ENCODE measurements around the gene IPO5.

IPO5 gene

DNA sequence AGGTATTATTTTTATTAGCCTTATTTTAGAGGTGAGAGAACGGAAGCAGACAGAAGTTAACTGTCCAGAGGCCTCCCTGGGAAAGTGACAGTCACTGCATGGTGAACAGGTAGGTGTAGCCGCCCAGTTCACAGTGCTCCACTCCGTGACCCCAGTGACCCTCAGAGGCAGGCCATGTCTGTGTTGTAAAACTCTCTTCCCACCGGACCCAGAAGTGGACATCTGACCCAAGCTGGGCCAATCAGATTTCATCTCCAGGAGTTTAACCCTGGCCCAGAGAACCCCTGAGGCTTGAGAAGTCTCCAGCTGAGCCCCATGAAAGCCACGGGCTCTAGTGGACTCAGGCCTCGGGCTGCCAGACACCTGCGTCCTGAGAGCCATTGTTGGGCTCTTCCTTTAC lies 105.8 kb downstream of the IPO5 start:
- no peak for TF ChIP-seq CTCF (IDR thresholded peaks at IDR 0.05; ENCODE audit: low read depth, low read length)

GRCh38 chr13:98060282-98060681 lies 106.8 kb downstream of the IPO5 start:
- DNase-seq (ENCODE audit: extremely low read depth, low read depth), result no peak
- no peak for TF ChIP-seq CTCF (IDR thresholded peaks at IDR 0.05; ENCODE audit: low read depth, low read length)

More for the DNA sequence above, 105.8 kb downstream of the IPO5 start:
- DNase-seq (ENCODE audit: extremely low read depth, low read depth), result no peak

DNA sequence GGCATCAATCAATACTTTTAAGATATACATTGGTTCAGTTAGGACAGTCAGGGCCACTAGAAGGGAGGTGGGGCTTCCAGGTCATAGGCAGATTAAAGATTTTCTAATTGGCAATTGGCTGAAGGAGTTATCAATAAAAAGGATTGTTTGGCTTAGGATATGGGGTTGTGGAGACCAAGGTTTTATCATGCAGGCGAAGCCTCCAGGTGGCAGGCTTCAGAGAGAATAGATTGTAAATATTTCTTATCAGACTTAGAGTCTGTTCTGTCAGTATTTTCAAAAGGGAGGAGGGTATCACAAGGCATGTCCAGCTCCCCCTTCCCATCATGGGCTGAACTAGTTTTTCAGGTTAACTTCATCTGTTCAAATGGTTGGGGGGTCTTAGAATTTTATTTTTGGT lies 112.0 kb downstream of the IPO5 start:
- DNase-seq (ENCODE audit: extremely low read depth, low read depth), result no peak
- TF ChIP-seq CTCF (IDR thresholded peaks at IDR 0.05; ENCODE audit: low read depth, low read length), result no peak

DNA sequence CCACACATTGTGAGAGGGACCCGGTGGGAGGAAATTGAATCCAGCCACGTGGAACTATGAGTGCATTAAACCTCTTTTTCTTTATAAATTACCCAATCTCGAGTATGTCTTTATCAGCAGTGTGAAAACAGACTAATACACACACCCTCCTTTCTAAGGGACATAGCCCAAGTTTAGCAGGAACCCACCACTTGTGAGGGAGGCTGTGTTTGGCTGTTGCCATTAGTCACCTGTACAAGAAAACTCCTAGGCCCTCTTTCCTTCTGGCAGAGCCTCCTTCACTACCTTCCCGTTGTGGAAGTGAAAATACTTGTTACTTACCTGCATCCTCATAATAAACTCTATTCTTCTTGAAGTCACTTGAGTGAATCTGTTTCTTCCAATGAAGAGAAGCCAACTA lies 113.2 kb downstream of the IPO5 start:
- no peak for TF ChIP-seq CTCF (IDR thresholded peaks at IDR 0.05; ENCODE audit: low read depth, low read length)
- no peak for DNase-seq (ENCODE audit: extremely low read depth, low read depth)

- no peak for TF ChIP-seq CTCF (IDR thresholded peaks at IDR 0.05; ENCODE audit: low read depth, low read length)
- DNase-seq (ENCODE audit: extremely low read depth, low read depth), result no peak
Measured at GRCh38 chr13:98068521-98068920, 115.0 kb downstream of the IPO5 start.

DNA sequence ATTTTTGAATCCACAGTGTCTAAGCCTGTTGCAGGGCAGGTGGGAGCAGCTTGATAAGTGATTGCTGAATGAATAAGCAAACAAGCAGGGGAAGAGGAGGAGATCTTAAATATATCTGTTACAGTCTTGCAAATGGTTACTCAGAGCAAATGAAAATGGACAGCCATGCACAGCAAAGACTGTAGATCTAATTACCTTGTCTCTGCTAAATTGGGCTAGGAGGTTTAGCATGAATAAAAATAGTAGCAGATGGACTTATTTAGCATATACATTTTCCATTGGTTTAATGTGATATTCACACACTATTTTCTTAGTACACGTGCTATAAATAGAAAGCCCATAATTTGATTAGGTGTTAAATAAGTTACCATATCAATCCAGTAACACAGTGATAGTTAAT lies 116.5 kb downstream of the IPO5 start:
- no peak for DNase-seq (ENCODE audit: extremely low read depth, low read depth)
- TF ChIP-seq CTCF (IDR thresholded peaks at IDR 0.05; ENCODE audit: low read depth, low read length), result no peak

GRCh38 chr13:98071316-98071715 lies 117.8 kb downstream of the IPO5 start:
- TF ChIP-seq CTCF (IDR thresholded peaks at IDR 0.05; ENCODE audit: low read depth, low read length), result no peak
- no peak for DNase-seq (ENCODE audit: extremely low read depth, low read depth)
